HG03064 (cell line): ENCODE results near the gene CBLIF.
"Not testable (repeated sequence)": the region's sequence is repeated elsewhere in the genome, so short reads cannot be mapped to it uniquely, and the experiment has no call there.

Experiments used
- ATAC-seq: cut with Tn5 transposase; IDR thresholded peaks from one replicate; pipeline ENCODE4 v1.9.1; 2021; ENCODE audit warnings: low read depth; ENCODE audit not compliant: unreplicated experiment

Gene CBLIF

GRCh38 chr11:59801981-59802638, 43.2 kb downstream of the CBLIF start:
- no peak for ATAC-seq

- ATAC-seq: no peak
These were observed 44.1 kb downstream of the CBLIF start for GRCh38 chr11:59801160-59801706.

- no peak for ATAC-seq
These were observed 44.8 kb downstream of the CBLIF start for GRCh38 chr11:59800390-59801025.

- no peak for ATAC-seq
These were observed 50.9 kb downstream of the CBLIF start for GRCh38 chr11:59794417-59794816.

GRCh38 chr11:59792507-59792906, 52.8 kb downstream of the CBLIF start:
- no peak for ATAC-seq

GRCh38 chr11:59791639-59792038, 53.7 kb downstream of the CBLIF start:
- no peak for ATAC-seq

- no peak for ATAC-seq
These were observed 57.5 kb downstream of the CBLIF start for GRCh38 chr11:59787816-59788215.

- ATAC-seq: no peak
These were observed 58.1 kb downstream of the CBLIF start for GRCh38 chr11:59787255-59787588.

- no peak for ATAC-seq
These were observed 59.5 kb downstream of the CBLIF start for GRCh38 chr11:59785818-59786217.

- not testable (repeated sequence) for ATAC-seq
These were observed 60.9 kb downstream of the CBLIF start for GRCh38 chr11:59784441-59784840.

- ATAC-seq: no peak
These were observed 61.6 kb downstream of the CBLIF start for GRCh38 chr11:59783632-59784090.

- ATAC-seq: no peak
These were observed 63.2 kb downstream of the CBLIF start for GRCh38 chr11:59782080-59782479.

GRCh38 chr11:59779487-59779886, 65.8 kb downstream of the CBLIF start:
- no peak for ATAC-seq
